OCI-LY3 (cell line): ENCODE measurements around the gene CHRM1.
A peak's percentile ranks its signal among the peaks of the same experiment; 100 is the strongest.

ENCODE experiments used
- H2AFZ ChIP-seq: fragments of 200-600, 300-600 bp; shearing (Covaris generic); 2 replicates; pipeline ENCODE4 v1.6.0; 2014; ENCODE audit warnings: antibody characterized with exemption, low read depth, low read length
- H3K27ac ChIP-seq: fragments of 200-600, 300-600 bp; sonication (generic); 2 replicates; pipeline ENCODE4 v1.5.1; 2014; ENCODE audit warnings: mild to moderate bottlenecking, low read length, moderate library complexity, mixed read lengths
- H3K27me3 ChIP-seq: fragments of 200-600, 300-600 bp; sonication (generic); 2 replicates; pipeline ENCODE4 v1.6.1; 2014; ENCODE audit warnings: low read depth, low read length, mixed read lengths
- H3K36me3 ChIP-seq: fragments of 200-600, 300-600 bp; sonication (generic); replicated peaks from 2 replicates; pipeline ENCODE3; 2014; ENCODE audit warnings: low read depth, low read length, mixed read lengths
- H3K4me1 ChIP-seq: fragments of 300-600, 200-600 bp; sonication (generic); 2 replicates; pipeline ENCODE4 v1.6.1; 2014; ENCODE audit warnings: low read length, mixed read lengths
- H3K4me2 ChIP-seq: fragments of 200-600, 300-600 bp; sonication (generic); 2 replicates; pipeline ENCODE4 v1.6.1; 2014; ENCODE audit warnings: low read length, mixed read lengths
- H3K4me3 ChIP-seq: fragments of 300-600, 200-600 bp; sonication (generic); 2 replicates; pipeline ENCODE4 v1.5.1; 2014; ENCODE audit warnings: antibody characterized with exemption, mild to moderate bottlenecking, low read length, moderate library complexity
- H3K79me2 ChIP-seq: fragments of 300-600, 200-600 bp; shearing (Covaris generic); 2 replicates; pipeline ENCODE4 v1.6.1; 2014; ENCODE audit warnings: mild to moderate bottlenecking, low read length, mixed read lengths
- H3K9ac ChIP-seq: fragments of 300-600, 200-600 bp; shearing (Covaris generic); 2 replicates; pipeline ENCODE4 v1.6.0; 2014; ENCODE audit warnings: mild to moderate bottlenecking, low read length, moderate library complexity
- H3K9me3 ChIP-seq: fragments of 200-600, 300-600 bp; shearing (Covaris generic); 2 replicates; pipeline ENCODE4 v1.6.1; 2014; ENCODE audit warnings: low read length, mixed read lengths; ENCODE audit not compliant: insufficient read depth
- H4K20me1 ChIP-seq: fragments of 200-600, 300-600 bp; sonication (generic); 2 replicates; pipeline ENCODE4 v1.6.1; 2016; ENCODE audit warnings: low read length, mixed read lengths; ENCODE audit not compliant: insufficient read depth
- CTCF ChIP-seq: fragments of 200-600, 300-600 bp; sonication (generic); IDR thresholded peaks from 2 replicates; pipeline ENCODE4 v1.5.1; 2014; ENCODE audit warnings: antibody characterized with exemption, low read length, low read depth
- EZH2phosphoT487 ChIP-seq: fragments of 200-600 bp; shearing (Covaris generic); IDR thresholded peaks from 2 replicates; pipeline ENCODE4 v1.6.1; 2018; ENCODE audit warnings: antibody characterized with exemption, mixed run types, low read depth

The CHRM1 gene

GRCh38 chr11:62880803-62881578 lies 40.2 kb downstream of the CHRM1 start, which contains the start of gene SLC3A2:
Gene SLC3A2, plus strand, starts transcription at chr11:62880896. Its CDS starts 128 bp downstream, at chr11:62881024.
- H3K27me3 ChIP-seq = no peaks in the 10 kb centered on the region
- peaks cover 32% of the 10 kb centered on the region for H4K20me1 ChIP-seq
- peak within 1 kb of the TSS; percentile 92 for H3K27ac ChIP-seq
- peaks cover 92% of the 10 kb centered on the region for H3K79me2 ChIP-seq
- no peaks in the 10 kb centered on the region for H3K9me3 ChIP-seq
- peak within 1 kb of the TSS; percentile 87 for H3K4me3 ChIP-seq
- H3K9ac ChIP-seq = peak within 1 kb of the TSS; percentile 95
- no peak within 1 kb of the TSS for H2AFZ ChIP-seq
- H3K4me1 ChIP-seq = peaks cover 23% of the 10 kb centered on the region
- H3K4me2 ChIP-seq = peak within 1 kb of the TSS; percentile 85
- peaks cover 65% of the 10 kb centered on the region for H3K36me3 ChIP-seq
- TF ChIP-seq EZH2phosphoT487 (no peak), CTCF (peak; percentile 72)

- peaks cover 94% of the 10 kb centered on the region for H3K79me2 ChIP-seq
- peak overlapping the region; percentile 95 for H3K9ac ChIP-seq
- TF ChIP-seq CTCF = no peak
- no peak for TF ChIP-seq EZH2phosphoT487
- H3K27ac ChIP-seq = peak overlapping the region; percentile 92
- no peaks in the 10 kb centered on the region for H3K27me3 ChIP-seq
- peaks cover 23% of the 10 kb centered on the region for H3K4me1 ChIP-seq
- peaks cover 27% of the 10 kb centered on the region for H4K20me1 ChIP-seq
- peaks cover 61% of the 10 kb centered on the region for H3K36me3 ChIP-seq
- peak overlapping the region; percentile 85 for H3K4me2 ChIP-seq
- H3K9me3 ChIP-seq = no peaks in the 10 kb centered on the region
- no peak overlapping the region for H2AFZ ChIP-seq
- peak overlapping the region; percentile 87 for H3K4me3 ChIP-seq
Observed at GRCh38 chr11:62880231-62880802, 40.8 kb downstream of the CHRM1 start.

- H2AFZ ChIP-seq = no peak overlapping the region
- H3K27ac ChIP-seq = peak overlapping the region; percentile 92
- peaks cover 56% of the 10 kb centered on the region for H3K36me3 ChIP-seq
- peaks cover 23% of the 10 kb centered on the region for H3K4me1 ChIP-seq
- H3K9me3 ChIP-seq = no peaks in the 10 kb centered on the region
- H3K4me2 ChIP-seq = peak overlapping the region; percentile 85
- H3K27me3 ChIP-seq = no peaks in the 10 kb centered on the region
- H4K20me1 ChIP-seq = peaks cover 24% of the 10 kb centered on the region
- H3K4me3 ChIP-seq = peak overlapping the region; percentile 87
- H3K79me2 ChIP-seq = peaks cover 98% of the 10 kb centered on the region
- no peak for TF ChIP-seq CTCF
- no peak for TF ChIP-seq EZH2phosphoT487
- H3K9ac ChIP-seq = peak overlapping the region; percentile 95
Observed at GRCh38 chr11:62879235-62879978, 41.8 kb downstream of the CHRM1 start.

GRCh38 chr11:62876712-62877111 lies 44.5 kb downstream of the CHRM1 start:
- H3K9me3 ChIP-seq = no peaks in the 10 kb centered on the region
- no peak overlapping the region for H3K4me3 ChIP-seq
- no peak overlapping the region for H3K9ac ChIP-seq
- H3K79me2 ChIP-seq = peaks cover 97% of the 10 kb centered on the region
- peaks cover 13% of the 10 kb centered on the region for H3K4me1 ChIP-seq
- no peak overlapping the region for H3K4me2 ChIP-seq
- peaks cover 20% of the 10 kb centered on the region for H4K20me1 ChIP-seq
- H3K27me3 ChIP-seq = no peaks in the 10 kb centered on the region
- H2AFZ ChIP-seq = no peak overlapping the region
- no peak overlapping the region for H3K27ac ChIP-seq
- TF ChIP-seq EZH2phosphoT487 = no peak
- no peak for TF ChIP-seq CTCF
- peaks cover 37% of the 10 kb centered on the region for H3K36me3 ChIP-seq
